HG02759 (cell line): ENCODE data around the gene SEMA3E.

Source experiments
- ATAC-seq: cut with Tn5 transposase; IDR thresholded peaks from one replicate; pipeline ENCODE4 v1.9.1; 2021; ENCODE audit warnings: mild to moderate bottlenecking, moderate library complexity; ENCODE audit not compliant: unreplicated experiment

SEMA3E gene

GRCh38 chr7:83366629-83367028, 282.3 kb downstream of the SEMA3E start:
- ATAC-seq, result no peak

DNA sequence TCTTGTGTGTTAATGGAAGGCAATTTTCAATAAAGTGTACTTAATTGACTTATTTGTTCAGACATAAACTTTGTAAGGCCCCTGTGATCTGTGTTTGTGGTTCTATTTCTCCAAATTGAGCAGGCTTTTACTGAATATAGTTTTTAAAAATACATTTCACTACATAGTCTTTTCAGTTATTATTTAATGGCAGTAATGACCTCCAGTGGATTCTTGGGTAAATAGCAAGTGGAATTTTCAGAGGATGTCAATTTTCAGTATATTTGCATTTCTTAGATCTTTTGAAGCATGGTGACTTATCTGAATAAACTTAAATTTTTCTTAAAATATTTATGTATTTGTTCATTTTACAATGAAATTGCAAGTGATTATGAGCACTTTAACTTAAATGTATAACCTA, 283.2 kb downstream of the SEMA3E start:
- no peak for ATAC-seq

DNA sequence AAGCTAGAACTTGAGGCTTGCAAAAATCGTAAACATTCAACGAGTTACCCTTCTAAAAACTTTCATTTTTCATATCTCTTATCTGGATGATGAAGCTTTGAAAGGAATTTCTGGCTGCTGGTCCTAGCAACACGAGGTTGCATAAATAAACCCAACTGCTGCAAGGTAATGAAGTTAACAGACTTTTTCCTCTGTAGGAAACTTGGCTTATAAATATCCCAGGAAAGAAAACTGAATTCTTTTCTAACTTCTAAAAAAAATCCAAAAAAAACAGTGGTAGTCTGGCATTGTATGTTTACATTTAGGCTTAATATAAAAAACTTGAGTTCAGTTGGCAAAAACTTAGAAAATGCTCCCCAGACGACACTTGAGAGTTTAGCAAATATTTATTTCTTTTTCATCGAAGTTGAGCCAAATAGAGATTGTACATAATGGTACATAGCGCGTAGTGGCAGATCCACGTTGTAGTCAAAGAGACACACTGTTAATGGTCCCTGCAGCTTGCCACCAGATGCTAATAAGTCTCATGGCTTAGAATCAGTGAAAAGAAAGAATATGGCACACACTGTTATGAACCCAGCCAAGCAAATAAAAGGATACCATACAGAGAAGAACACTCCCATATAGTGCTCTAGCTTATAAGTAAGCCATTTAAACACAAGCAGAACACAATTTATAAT, 285.9 kb downstream of the SEMA3E start:
- no peak for ATAC-seq

DNA sequence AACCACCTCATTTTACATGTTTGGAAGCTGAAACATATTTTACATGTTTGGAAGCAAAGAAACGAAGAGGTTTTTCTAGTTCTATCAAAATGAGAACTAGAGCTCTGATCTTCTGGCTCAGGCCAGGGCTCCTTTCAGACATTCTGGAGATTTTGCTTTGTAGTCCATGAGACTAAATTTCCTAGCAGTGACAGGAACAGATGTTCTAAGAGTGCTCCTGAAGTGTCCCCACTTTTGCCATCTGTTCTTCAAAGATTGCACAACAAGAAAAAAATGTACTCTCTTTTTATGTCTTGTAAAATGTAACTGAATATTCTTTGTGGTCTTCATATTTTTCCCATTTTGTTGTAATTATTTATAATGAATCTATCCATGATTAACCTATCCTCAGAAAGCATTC, 289.8 kb downstream of the SEMA3E start:
- ATAC-seq, result no peak

DNA sequence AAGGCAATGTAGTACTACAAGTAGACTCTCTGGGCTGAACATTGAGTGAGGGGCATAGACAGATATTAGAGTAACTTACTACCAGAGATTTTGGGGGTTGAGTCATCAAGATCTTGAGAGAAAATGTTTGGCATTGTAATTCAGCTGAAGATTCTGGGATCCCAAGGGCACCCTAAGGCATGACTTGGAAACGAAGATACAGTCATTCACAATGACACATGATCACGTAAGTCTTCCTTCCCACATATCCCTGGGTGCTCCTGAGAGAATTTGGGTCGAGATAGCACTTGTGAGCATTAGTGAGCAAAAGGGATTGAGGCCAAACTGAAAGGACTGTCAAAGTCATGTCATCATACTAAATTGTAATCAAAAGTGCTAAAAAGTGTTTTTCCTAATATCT, 293.8 kb downstream of the SEMA3E start:
- no peak for ATAC-seq

- ATAC-seq, result no peak
Observed at GRCh38 chr7:83347945-83348444, 300.9 kb downstream of the SEMA3E start.

DNA sequence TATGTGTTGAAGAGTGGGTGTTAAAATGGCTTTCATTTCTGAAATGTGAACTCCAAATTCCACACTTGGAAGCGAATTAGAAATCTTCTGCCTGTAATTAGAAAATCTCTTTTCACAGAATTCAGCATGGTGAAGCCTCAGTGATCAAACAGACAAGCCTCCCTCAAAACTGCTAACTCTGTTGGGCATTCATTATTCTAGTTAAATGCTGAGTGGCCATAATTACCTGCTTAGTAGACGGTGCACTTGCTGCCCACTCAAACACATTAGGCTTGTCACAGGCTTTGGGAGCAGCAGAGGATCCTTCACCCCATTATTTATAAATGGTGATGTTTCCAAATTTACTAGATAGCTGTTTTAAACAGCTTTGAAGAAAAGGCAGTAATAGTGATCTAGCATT, 309.0 kb downstream of the SEMA3E start:
- ATAC-seq, result no peak

DNA sequence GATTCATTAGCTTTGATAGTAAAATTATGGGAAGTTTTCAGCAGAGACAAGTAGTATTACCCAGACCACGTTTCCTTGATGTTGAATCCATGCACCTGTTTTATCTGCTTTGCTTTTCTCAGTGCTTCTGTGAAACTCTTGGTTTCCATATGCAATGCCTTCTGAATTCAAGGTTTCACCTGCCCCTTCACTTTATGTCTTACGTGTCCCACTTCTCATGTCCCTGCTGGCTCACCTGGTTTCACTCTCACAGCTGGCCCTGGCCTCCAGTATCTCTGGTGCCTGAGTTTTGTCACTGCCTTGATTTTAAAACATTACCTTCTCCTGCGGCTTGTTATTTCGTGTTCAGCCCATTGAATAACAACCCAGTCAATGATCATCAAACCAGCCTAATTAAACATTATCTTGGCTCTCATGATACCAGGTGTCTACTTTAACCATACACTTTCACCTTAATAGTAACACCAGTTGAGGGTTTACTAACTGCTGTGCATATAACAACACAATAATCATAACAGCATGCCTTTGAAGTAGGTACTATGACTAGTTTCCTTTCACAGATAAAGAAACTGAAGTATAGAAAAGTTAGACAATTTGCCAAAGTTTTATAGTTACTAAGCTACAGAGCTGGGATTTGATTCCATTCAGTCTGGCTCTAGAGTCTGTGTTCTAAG, 310.5 kb downstream of the SEMA3E start:
- no peak for ATAC-seq

GRCh38 chr7:83337050-83337449, 311.9 kb downstream of the SEMA3E start:
- ATAC-seq, result no peak

DNA sequence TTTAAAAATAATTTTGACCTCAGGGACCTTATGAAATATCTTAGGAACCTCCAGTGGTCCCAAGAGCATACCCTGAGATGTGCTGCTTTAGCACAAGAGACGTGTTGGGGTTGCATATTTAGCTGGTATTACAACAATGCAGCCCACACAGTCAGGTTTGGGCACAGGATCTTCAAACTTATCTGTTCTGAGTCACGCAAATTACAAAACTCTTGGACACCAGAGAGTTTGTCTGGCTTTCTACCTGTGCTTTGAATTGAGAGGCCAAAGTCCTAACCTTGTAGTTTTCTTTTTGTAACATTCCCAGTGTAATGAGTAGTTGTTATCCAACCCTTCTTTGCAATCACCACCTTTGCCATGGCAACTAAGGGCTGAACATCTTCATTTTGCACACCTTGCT, 322.7 kb downstream of the SEMA3E start:
- no peak for ATAC-seq

GRCh38 chr7:83325083-83325482, 323.9 kb downstream of the SEMA3E start:
- ATAC-seq, result no peak

GRCh38 chr7:83324596-83324995, 324.3 kb downstream of the SEMA3E start:
- ATAC-seq, result no peak

- no peak for ATAC-seq
Observed at GRCh38 chr7:83321011-83321410, 327.9 kb downstream of the SEMA3E start.

- ATAC-seq, result no peak
Observed at GRCh38 chr7:83313931-83314330, 335.0 kb downstream of the SEMA3E start.
